Bronchial epithelial cell (primary cell): Measurements from ENCODE around the gene NHERF2. TPM values are rescaled to one million over a fixed set of nuclear protein-coding genes. Genes with fewer than 3 reads are reported as not detected.

ENCODE experiments used
- DNase-seq: peaks from one replicate; pipeline ENCODE4 v3.0.0-alpha.2; 2010; ENCODE audit warnings: low read depth
- FAIRE-seq: peaks from 2 replicates; lab custom pipeline; 2011; peaks lifted over from hg19 to GRCh38; lab: Jason Lieb, UNC
- H3K27me3 ChIP-seq: 2 replicates; pipeline ENCODE4 v1.5.1; 2011; ENCODE audit warnings: low read length; ENCODE audit not compliant: control insufficient read depth, insufficient read depth
- H3K36me3 ChIP-seq: 2 replicates; pipeline ENCODE4 v1.5.1; 2011; ENCODE audit warnings: low read length; ENCODE audit not compliant: control insufficient read depth, insufficient read depth
- H3K4me3 ChIP-seq: 2 replicates; pipeline ENCODE4 v1.5.1; 2011; ENCODE audit warnings: mild to moderate bottlenecking, low read depth, low read length, control low read depth
- total RNA-seq: library from RNA; depleted of rRNA; stranded (reverse); fragments of >200 nt; gene quantifications from 2 replicates; pipeline ENCODE4 v1.2.1, GENCODE V29; 2014
- TF ChIP-seq, protein P1 (sequence below): IDR thresholded peaks from 2 replicates; pipeline ENCODE4 v1.5.1; 2011; ENCODE audit warnings: mild to moderate bottlenecking, moderate library complexity, low read length, control low read depth, inconsistent platforms; ENCODE audit not compliant: insufficient read depth, severe bottlenecking

The NHERF2 gene
- total RNA-seq, 1 donor from 2014 or later, result 15.8 TPM

GRCh38 chr16:1980030-1980769 is 46.5 kb upstream of the NHERF2 start:
- Histone ChIP-seq H3K27me3 (peaks cover 5% of the 10 kb centered on the region), H3K36me3 (peaks cover 14% of the 10 kb centered on the region), H3K4me3 (peak overlapping the region; percentile 50)
- FAIRE-seq, result no peak
- TF ChIP-seq, protein P1, sequence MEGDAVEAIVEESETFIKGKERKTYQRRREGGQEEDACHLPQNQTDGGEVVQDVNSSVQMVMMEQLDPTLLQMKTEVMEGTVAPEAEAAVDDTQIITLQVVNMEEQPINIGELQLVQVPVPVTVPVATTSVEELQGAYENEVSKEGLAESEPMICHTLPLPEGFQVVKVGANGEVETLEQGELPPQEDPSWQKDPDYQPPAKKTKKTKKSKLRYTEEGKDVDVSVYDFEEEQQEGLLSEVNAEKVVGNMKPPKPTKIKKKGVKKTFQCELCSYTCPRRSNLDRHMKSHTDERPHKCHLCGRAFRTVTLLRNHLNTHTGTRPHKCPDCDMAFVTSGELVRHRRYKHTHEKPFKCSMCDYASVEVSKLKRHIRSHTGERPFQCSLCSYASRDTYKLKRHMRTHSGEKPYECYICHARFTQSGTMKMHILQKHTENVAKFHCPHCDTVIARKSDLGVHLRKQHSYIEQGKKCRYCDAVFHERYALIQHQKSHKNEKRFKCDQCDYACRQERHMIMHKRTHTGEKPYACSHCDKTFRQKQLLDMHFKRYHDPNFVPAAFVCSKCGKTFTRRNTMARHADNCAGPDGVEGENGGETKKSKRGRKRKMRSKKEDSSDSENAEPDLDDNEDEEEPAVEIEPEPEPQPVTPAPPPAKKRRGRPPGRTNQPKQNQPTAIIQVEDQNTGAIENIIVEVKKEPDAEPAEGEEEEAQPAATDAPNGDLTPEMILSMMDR, result no peak
- no peak for DNase-seq

DNA sequence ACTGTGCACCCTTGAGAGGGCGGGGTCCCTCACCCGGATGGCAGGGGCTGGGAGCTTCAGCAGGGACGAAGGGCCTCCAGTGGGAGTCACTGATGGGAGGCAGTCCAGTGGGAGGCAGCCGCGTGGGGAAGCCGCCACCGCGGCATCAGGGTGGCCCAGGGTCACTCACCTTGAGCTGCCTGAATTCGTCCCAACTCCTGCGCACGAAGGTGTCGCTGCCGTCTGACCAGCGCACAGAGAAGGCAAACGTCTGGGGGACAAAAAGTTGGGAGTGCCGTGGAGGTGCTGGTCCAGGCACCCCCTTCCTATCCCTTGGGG is 46.0 kb upstream of the NHERF2 start:
- TF ChIP-seq, protein P1, result no peak
- no peak overlapping the region for H3K4me3 ChIP-seq
- DNase-seq, result no peak
- H3K27me3 ChIP-seq, result peaks cover 5% of the 10 kb centered on the region
- peaks cover 13% of the 10 kb centered on the region for H3K36me3 ChIP-seq
- no peak for FAIRE-seq

GRCh38 chr16:1981398-1981836 is 45.3 kb upstream of the NHERF2 start, which contains the start of gene NOXO1:
TSS of gene NOXO1 (minus strand) at chr16:1981469. CDS start at chr16:1981179, 290 bp downstream.
- TF ChIP-seq, protein P1, result no peak
- Histone ChIP-seq H3K27me3 (peaks cover 5% of the 10 kb centered on the region), H3K4me3 (peak within 1 kb of the TSS; percentile 50), H3K36me3 (peaks cover 17% of the 10 kb centered on the region)
- FAIRE-seq (no peak), DNase-seq (no peak)

- H3K4me3 ChIP-seq, result no peak overlapping the region
- peaks cover 18% of the 10 kb centered on the region for H3K36me3 ChIP-seq
- peaks cover 5% of the 10 kb centered on the region for H3K27me3 ChIP-seq
- FAIRE-seq, result no peak
- TF ChIP-seq, protein P1, result no peak
- no peak for DNase-seq
Measured at GRCh38 chr16:1982013-1982433, 44.7 kb upstream of the NHERF2 start.

- H3K27me3 ChIP-seq, result peaks cover 5% of the 10 kb centered on the region
Measured at GRCh38 chr16:1982991-1983543, 43.6 kb upstream of the NHERF2 start.

More at GRCh38 chr16:1982991-1983543, 43.6 kb upstream of the NHERF2 start:
- TF ChIP-seq, protein P1, result peak; percentile 19
- Histone ChIP-seq H3K4me3 (peak overlapping the region; percentile 66), H3K36me3 (peaks cover 13% of the 10 kb centered on the region)
- FAIRE-seq (no peak), DNase-seq (no peak)
